ENCODE results near the gene DDX47.
"Not testable (repeated sequence)": the region's sequence is repeated elsewhere in the genome, so short reads cannot be mapped to it uniquely, and the experiment has no call there.

Gene DDX47

DNA sequence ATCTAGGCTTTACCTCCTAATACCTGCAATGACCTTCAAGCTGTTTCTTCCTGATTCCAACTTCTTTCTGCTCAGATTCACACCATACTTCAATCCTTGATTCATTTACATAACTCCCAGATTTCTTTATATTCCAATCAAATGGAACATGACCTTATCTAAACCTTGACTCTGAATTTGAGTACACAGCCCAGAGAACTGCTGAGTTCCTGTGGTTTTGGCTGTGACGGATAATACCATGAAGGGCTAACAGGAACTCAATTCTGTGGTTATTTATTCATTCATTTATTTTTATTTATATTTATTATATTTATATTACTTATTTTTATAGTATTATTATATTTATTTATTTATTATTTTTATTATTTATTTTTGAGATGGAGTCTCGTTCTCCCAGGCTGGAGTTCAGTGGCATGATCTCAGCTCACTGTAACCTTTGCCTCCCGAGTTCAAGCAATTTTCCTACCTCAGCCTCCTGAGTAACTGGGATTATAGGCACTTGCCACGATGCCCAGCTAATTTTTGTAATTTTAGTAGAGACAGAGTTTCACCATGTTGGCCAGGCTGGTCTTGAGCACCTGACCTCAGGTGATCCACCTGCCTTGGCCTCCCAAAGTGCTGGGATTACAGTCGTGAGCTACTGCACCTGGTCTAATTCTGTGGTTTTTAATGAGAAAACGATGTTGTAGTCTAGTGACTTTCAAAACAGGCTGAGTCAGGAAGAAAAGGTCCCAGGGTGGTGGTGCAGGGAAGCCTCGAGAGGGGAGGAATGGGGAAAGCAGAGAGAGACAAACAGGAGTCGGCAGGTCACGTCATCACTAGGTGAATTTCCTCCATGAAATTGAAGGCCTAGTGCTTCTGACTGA, 16.0 kb upstream of the DDX47 start:
- no peak for DNase-seq (ENCODE audit: low read depth in 3 of 3)

DNA sequence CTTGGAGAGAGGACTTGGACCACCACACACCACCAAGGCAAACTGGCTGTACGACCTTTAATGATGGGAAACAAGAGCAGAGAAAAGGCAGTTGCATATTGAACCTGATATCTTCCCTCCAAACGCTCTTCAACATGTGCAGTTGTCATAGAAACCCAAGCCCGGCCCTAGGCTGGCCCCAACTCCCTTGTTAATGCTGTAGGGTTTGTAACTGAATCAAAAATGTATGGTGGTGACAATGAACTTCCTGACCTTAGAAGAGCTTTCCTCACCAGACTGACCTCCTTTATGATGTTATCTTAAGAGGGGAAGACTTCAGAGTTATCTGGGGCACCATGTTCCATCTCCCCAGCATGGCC, 15.4 kb upstream of the DDX47 start:
- no peak for DNase-seq (ENCODE audit: low read depth in 3 of 3)

DNA sequence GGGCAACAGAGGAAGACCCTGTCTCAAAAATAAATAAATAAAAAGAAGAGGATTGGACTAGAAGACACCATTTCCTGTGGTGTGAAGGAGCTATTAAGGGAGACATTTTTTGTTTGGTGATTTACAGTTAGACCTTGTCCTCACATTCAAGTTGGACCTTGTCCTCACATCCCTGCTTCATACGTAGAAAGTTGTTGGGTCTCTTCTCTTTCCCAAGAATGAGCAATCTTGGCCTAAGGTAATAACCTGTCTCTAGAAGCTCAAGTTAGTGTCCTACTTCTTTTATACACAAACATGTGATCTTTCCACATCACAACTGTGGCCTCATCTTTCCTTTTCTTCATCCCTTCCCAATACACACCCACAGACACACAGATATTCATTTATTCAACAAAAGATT, 14.7 kb upstream of the DDX47 start:
- no peak for DNase-seq (ENCODE audit: low read depth in 3 of 3)

DNA sequence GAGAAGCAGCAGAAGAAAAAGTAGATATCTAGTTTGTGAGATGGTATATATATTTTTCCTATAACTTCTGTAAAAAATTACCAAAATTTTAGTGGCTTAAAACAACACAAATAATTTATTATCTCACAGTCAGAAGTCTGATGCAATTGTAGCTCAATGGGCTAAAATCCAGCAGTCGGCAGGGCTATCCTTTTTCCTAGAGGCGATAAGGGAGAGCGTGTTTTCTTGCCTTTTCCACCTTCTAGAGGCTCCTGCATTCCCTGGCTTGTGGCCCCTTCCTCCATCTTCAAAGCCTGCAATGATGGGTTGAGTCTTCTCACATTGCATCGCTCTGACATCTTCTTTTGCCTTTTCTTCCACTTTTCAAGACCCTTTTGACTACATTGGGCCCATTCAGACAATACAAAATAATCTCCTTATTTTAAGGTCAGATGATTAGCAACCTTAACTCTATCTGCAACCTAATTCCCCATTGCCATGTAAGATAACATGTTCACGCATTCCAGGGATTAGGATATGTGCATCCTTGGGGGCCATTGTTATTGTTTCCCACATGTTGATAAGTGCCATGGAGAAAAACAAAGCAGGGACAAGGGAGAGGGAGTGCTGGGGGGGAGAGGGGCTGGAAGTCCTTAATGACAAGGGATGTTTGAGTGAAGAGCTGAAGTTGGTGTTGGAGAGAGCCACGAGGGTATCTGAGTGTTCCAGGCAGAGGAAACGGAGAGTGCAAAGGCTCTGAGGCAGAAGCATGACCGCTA, 13.8 kb upstream of the DDX47 start:
- DNase-seq (ENCODE audit: low read depth in 3 of 3) = no peak

DNA sequence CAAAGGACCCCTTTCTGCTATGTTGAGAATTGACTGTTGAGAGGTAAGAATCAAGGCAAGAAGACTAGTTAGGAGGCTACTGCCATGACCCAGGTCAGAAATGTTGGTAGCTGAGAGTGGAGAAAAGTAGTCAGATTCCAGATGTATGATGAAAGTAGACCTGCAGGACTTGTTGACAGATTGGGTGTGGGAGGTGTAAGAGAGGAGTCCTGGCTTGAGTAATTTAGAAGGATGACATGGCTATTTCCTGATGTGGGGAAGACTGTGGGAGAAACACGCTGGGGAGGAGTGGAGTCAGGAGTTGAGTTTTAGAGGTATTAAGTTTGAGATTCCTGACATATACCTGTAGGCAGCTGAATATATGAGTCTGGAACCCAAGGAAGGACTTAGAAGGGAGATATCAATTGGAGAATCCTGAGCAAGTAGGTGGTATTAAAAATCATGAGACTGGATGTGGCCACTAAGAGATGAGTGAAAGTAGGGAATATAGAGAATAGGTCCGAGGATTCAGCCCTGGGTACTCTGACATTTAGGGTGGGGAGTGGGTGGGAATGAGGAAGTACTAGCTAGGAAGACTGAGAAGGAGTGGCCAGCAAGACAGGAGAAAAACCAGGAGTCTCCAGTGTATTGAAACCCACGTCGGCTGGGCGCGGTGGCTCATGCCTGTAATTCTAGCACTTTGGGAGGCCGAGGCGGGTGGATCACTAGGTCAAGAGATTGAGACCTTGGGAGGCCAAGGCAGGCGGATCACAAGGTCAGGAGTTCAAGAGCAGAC, 12.6 kb upstream of the DDX47 start:
- DNase-seq (ENCODE audit: low read depth in 3 of 3) = no peak

DNA sequence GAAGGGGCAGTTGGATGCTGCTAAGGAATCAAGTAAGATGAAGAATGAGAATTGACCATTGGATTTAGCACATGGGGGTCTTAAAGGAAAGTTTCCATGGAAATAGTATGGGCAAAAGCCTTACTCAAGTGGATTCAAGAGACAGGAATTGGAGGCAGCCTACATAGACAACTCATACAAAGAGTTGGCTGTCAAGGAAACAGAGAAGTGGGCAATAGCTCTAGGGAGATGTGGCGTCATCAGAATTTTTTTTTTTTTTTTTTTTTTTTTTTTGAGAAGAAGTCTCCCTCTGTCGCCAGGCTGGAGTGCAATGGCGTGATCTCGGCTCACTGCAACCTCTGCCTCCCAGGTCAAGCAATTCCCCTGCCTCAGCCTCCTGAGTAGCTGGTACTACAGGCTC, 11.5 kb upstream of the DDX47 start:
- DNase-seq (ENCODE audit: low read depth in 3 of 3) = not testable (repeated sequence)

DNA sequence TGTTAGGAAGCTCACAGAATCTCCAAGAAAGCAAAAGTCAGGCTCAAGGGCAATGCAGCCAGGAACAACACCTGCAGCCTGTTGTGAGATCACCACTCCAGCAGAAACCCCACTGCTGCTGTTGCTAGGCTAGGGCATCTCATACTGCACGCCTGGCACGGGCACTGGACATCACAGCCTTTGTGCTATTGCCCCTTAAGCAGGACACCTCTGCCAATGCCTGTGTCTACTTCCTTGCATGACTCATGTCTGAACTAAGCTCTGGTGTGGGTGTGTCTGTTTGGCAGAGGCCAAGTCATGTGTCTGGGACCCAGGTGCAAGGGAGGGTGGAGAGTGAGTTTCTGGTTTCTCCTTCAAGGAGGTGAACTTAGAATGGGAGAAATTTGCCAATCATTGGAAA, 10.0 kb upstream of the DDX47 start:
- peak in 1 of 3 experiments; percentile 29 for DNase-seq (ENCODE audit: low read depth in 3 of 3)

DNA sequence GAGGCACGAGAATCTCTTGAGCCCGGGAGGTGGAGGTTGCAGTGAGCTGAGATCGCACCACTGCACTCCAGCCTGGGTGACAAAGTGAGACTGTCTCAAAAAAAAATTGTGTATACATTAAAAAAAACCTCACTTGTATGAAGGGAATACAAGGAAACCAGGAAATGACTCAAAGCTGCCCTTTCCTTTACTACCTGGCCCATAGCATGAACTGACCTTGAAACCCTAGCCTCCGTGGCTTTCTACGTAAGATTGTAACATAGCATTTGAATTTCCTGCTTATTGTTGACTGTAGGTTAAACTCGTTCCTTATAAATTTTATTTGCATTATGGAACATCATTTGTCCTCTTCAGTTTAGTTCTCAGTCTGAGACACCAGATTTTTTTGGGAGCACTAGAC, 9.1 kb upstream of the DDX47 start:
- DNase-seq (ENCODE audit: low read depth in 3 of 3) = no peak

DNA sequence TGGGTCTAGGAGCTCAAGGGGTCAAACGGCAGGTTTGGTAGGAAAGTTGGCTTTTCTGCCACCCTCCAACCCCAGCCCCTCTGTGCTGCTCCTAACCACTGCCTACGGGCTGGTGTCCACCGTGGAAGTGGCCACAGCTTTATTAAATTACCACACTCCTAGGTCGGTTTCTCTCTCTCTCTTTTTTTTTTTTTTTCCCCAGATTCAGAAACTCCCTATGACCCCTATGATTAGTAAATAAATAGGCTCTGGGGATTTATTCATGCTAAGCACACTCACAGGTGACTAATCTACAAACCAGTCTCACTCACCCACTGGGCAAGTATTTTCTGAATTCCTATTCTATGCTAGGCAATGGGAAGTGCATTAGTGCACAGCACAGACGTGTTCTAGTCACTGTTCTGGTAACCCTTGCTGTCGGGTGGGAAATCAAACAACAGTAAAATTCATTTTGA, 8.7 kb upstream of the DDX47 start:
- no peak for DNase-seq (ENCODE audit: low read depth in 3 of 3)

DNA sequence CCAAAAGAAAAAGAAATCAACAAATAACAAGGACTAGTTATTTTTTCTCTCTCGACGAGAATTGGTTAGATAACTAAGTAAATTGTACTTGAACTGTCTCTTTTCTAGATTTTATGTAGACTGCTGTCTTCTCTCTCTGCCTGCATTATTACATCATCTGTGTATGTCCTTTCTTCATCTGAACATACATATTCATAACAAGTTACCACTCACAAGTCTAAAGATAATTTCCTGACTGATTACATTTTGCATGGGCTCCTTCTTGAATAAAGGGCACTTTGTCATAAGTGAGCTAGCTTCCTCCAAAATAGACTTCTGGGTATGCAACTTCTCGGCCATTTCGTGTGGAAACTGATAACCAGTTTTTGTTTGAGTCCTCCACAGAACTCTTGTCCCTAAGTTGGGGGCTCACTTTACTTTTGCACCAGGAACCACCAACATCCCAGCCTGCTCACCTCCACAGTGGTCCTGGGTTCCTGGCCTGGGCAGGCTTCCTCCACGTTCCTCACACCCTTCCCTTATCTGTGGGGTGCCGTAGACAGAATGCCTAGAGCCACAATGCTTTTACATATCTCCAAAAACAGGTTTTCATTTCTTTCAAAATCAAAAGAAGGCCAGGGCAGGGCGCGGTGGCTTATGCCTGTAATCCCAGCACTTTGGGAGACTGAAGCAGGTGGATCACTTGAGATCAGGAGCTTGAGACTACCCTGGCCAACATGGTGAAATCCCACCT, 6.2 kb upstream of the DDX47 start:
- DNase-seq (ENCODE audit: low read depth in 3 of 3) = no peak

DNA sequence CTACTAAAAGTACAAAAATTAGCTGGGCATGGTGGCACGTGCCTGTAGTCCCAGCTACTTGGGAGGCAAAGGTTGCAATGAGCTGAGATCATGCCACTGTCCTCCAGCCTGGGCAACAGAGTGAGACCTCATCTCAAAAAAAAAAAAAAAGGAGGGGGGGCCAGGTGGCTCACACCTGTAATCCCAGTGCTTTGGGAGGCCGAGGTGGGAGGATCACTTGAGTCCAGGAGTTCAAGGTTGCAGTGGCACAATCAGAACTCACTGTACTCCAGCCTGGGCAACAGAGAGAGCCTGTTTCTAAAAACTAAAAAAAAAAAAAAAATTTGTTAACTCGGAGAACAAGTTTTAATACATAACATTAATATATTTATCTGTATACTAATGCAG, 5.6 kb upstream of the DDX47 start:
- DNase-seq (ENCODE audit: low read depth in 3 of 3) = not testable (repeated sequence)

DNA sequence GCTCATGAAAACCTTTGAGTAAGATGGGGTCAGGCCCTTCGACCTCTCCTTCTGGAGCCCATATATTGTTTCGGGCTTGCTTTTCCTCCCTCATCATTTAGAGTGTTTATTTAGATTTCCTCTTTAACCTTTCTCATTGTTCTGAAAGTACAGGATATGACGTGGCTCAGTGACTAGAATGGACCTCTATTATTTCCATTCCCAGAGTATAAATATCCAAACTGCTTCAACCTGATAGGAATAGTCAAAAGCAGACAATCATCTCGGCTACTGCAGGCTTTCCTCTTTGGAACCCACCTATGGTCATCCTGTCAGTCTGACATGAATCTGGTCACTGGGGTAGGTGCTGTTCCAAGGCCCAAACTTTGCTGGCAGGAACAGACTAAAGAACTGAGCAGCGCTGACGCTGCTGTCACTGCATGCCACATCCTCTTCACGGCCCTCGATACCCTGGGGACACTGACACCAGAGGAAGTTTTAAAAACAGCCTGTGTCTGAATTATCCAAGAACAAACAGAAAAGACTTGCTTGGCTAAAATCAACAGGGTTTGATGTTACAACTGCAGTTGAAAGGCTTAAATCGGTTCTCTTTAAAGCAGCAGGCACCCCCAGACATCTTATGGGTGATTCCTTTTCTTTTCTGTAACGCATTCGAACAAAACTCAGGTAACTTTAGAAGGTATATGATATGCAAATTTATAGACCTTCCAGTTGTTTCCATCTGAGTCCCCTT, 5.0 kb upstream of the DDX47 start:
- no peak for DNase-seq (ENCODE audit: low read depth in 3 of 3)

DNA sequence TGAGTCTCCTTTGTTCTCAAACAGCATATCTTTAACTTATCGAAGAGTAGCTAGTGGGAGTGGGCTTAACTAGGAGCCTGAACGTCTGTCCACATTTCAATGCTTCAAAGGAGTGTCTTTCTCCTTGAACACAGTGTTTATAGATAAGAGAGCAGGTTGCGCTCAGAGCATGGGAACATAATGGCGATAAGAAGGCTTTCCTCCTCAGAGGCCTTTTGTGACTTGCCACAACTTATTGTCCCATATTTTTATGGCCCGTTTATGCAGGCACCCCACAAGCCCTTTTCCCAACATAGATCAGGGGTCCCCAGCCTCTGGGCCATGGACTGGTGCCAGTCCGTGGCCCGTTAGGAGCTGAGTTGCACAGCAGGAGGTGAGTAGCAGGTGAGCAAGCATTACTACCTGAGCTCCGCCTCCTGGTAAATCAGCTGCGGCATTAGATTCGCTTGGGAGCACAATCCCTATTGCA, 2.6 kb upstream of the DDX47 start:
- DNase-seq (ENCODE audit: low read depth in 3 of 3) = no peak

DNA sequence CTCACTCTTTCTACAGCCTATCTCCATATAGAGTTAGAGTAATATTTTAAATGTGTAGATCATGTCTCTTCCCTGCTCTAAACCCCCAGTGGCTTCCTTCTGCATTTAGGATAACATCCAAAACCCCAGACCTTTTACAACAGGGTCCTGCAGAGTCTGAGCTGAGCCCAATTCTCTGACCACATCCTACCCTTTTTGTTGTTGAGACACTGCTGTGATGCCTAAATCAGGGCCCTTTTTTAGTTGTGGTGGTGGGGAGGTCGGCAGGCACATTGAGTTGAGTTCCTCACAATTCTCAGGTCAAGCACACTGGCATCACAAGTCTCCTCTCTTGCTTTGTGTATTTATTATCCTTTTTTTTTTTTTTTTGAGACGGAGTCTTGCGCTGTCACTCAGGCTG, 1.8 kb upstream of the DDX47 start:
- DNase-seq (ENCODE audit: low read depth in 3 of 3) = no peak

DNA sequence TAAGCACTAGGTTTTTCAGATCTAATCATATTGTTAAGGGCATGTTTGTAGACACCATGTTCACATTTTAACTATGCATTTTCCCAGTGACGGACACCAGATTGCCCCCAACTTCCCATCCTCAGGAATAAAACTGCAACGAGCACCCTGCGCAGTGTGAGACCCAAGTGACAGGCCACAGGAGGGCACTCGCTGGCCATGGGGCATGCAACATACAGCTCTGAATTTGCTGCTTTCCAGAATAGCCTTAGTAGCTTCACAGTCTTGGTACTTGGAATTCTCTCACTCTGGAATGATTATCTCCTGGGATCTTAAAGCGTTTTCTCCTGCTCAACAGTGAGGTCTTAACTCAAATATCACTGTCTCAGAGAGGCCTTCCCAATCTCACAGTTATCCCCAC, 972 bp upstream of the DDX47 start:
- no peak for DNase-seq (ENCODE audit: low read depth in 3 of 3)

DNA sequence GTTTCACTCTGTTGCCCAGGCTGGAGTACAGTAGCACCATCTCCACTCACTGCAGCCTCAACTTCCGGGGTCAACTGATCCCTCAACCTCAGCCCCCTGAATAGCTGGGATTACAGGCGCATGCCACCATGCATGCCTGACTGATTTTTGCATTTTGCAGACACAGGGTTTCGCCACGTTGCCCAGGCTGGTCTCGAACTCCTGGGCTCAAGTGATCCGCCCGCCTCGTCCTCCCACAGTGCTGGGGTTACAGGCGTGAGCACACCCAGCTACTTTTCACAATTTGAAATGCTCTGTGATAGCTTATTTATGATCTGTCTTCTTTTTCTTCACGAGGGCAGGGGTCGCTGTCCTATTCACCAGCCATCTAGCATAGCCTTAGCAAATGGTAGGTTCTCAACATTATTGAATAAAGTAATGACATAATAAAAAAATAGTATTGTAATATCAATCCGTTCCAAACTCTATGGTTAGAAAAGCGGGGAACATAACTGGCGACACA, 477 bp upstream of the DDX47 start:
- no peak for DNase-seq (ENCODE audit: low read depth in 3 of 3)

DNA sequence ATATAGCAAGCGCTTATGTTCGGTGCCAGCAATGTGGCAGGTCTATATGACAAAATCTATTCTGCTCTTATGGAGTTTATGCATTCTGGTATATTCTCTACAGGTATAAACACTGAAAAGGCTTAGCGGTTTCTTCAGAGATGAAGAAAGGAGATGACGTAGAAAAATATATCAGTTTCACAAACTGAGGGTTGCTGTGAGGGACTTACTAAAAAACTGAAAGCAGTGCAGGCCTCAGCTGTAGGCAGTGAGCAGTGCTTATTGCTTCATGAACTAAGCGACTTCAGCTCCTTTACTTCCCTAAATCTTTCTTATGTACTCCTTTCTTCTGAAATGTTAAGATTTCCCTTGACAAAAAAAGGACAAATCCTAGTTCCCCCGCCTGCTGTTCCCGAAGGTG, 4.5 kb downstream of the DDX47 start:
- no peak for DNase-seq (ENCODE audit: low read depth in 3 of 3)

DNA sequence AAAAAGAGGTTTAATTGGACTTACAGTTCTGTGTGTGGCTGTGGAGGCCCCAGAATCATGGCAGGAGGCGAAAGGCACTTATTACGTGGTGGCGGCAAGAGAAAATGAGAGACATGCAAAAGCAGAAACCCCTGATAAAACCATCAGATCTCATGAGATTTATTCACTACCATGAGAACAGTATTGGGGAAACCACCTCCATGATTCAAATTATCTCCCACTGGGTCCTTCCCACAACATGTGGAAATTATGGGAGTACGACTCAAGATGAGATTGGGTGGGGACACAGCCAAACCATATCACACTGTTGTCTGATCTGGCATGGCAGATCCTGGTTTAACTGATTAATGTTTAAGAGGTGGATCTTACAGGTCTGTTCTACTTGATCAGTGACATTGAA, 5.6 kb downstream of the DDX47 start:
- DNase-seq (ENCODE audit: low read depth in 3 of 3) = no peak

DNA sequence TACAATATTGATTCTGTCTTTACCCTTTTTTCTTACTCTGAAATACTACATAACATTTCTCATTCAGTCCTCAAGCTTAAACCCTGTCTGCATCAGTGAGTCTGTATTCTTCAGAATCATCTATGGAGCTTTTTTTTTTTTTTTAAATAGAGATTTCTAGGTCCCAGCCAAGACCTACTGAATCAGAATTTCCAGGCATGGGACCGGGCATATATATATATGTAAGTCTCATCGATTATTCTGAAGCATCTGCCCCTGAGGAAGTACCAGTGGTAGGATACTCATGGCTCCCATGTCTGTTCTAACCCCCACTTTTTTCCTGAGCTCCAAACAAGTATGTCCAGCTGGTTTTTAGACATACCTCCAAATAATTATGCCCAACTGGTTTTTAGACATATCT, 6.1 kb downstream of the DDX47 start:
- no peak for DNase-seq (ENCODE audit: low read depth in 3 of 3)

DNA sequence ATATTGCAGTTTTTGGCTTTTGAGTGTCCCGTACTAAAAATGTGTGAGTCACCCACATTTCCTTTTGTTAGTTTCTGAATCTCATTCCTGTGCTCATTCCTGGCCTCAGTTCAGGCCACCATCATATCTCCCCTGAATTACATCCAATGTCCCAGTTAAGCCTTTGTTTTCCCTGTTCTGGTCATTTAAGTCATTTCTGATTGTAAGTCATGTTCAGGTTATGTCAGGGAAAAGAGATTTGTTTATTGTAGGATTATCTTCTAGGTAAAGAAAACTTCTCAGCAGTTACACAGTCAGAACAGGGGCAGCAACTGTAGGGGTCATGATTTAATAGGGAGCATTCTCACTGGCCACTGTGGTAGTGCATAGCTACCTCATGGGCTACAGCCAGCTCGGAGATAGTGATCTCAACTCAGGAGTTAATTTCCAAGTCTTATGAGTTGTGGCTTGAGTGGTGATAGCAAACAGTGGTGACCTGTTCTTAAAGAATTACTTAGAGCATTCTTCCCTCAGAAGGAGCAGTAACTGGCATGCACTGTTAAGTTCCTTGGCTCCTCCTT, 6.7 kb downstream of the DDX47 start:
- DNase-seq (ENCODE audit: low read depth in 3 of 3) = no peak

Data from stimulated activated CD4-positive, alpha-beta T cell treated with anti-CD3 and anti-CD28 coated beads, TNF-alpha, amount 100 ng/mL, for 4 hours (primary cell).